ENCODE results near the gene GNB1. TPM values are rescaled to one million over a fixed set of nuclear protein-coding genes. Genes with fewer than 3 reads are reported as not detected.

GNB1 gene
- total RNA-seq, 1 donor from 2014 or later, result 328 TPM

DNA sequence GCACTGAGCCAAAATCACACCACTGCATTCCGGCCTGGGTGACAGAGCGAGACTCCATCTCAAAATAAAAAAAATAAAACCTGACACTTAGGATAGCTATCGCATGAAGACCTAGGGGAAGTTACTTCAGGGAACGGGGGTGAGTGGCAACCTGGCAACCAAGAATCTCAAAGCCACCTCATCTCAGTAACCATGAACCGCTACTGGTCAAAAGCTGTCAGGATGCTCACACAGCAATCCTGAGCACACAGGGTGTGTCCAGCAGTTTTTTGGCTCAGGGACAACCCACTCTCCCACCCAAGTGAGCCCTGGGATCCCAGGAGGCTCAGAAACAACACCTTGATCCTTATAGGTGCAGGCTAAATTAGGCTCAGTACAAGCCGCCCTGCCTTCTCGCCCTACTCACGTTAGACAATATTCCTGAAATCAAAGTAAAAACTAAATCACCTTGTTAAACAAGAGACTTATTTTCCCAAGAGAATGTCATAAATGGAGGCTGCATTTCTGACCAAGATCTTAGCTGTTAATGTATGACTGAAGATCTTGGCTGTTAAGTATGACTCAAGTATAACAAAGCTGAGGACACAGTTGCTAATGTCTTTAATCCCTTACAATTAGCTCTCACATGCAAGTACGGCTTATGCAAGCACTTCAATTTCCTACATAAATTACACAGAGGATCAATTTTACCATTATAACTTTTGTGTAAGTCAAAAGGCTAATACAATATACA, 64.4 kb downstream of the GNB1 start:
- no peak for ATAC-seq
- Histone ChIP-seq H3K9me3 (no peaks in the 10 kb centered on the region), H3K4me3 (no peak overlapping the region), H3K4me1 (peaks cover 8% of the 10 kb centered on the region), H3K27me3 (no peaks in the 10 kb centered on the region), H3K27ac (peak overlapping the region; percentile 17), H3K36me3 (peaks cover 42% of the 10 kb centered on the region)
- TF ChIP-seq, protein P1, sequence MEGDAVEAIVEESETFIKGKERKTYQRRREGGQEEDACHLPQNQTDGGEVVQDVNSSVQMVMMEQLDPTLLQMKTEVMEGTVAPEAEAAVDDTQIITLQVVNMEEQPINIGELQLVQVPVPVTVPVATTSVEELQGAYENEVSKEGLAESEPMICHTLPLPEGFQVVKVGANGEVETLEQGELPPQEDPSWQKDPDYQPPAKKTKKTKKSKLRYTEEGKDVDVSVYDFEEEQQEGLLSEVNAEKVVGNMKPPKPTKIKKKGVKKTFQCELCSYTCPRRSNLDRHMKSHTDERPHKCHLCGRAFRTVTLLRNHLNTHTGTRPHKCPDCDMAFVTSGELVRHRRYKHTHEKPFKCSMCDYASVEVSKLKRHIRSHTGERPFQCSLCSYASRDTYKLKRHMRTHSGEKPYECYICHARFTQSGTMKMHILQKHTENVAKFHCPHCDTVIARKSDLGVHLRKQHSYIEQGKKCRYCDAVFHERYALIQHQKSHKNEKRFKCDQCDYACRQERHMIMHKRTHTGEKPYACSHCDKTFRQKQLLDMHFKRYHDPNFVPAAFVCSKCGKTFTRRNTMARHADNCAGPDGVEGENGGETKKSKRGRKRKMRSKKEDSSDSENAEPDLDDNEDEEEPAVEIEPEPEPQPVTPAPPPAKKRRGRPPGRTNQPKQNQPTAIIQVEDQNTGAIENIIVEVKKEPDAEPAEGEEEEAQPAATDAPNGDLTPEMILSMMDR (IDR thresholded peaks at IDR 0.05), result no peak
- intact Hi-C loops (cut with DNase I), result no loop called here
- no peak for DNase-seq

DNA sequence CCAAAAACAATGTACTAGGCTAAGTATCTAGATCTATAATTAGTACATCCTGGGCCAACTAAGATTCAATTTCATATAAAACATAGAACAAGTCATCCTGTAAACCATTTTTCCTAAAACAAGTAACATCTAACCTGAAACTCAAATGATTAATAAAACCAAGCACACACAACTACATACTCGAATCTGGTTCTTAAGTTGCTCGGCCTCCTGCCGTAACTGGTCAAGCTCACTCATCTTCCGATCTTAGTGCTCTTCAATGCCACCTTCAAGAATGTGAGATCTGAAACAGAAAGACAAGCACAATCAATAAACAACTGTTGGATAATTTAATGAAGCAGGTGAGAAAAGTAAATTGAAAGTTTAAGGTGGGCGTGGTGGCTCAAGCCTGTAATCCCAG, 65.7 kb downstream of the GNB1 start:
- no peak for ATAC-seq
- H3K4me1 ChIP-seq, result peaks cover 8% of the 10 kb centered on the region
- H3K27ac ChIP-seq, result no peak overlapping the region
- H3K4me3 ChIP-seq, result no peak overlapping the region
- TF ChIP-seq, protein P1 (IDR thresholded peaks at IDR 0.05), result no peak
- intact Hi-C loops (cut with DNase I), result no loop called here
- no peaks in the 10 kb centered on the region for H3K27me3 ChIP-seq
- H3K9me3 ChIP-seq, result no peaks in the 10 kb centered on the region
- no peak for DNase-seq
- H3K36me3 ChIP-seq, result peaks cover 49% of the 10 kb centered on the region

DNA sequence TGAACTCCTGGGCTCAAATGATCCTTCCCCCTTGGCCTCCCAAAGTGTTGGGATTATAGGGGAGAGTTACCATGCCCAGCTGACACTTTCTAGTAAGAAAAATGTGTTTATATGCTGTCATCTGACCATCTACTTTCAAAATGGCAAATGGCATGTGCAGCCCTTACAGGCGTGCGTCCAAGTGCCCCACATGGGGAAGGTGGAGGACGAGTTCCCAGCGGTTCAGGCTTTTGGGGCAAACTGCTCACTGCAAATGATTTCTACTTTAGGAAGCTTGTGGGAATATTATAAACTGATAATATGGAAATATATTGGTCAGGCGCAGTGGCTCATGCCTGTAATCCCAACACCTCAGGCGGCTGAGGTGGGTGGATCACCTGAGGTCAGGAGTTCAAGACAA, 71.1 kb downstream of the GNB1 start:
- ATAC-seq (no peak), DNase-seq (peak; percentile 30)
- no peak overlapping the region for H3K27ac ChIP-seq
- intact Hi-C loops (cut with DNase I), result no loop called here
- no peaks in the 10 kb centered on the region for H3K27me3 ChIP-seq
- H3K4me1 ChIP-seq, result no peaks in the 10 kb centered on the region
- peaks cover 65% of the 10 kb centered on the region for H3K36me3 ChIP-seq
- TF ChIP-seq, protein P1 (IDR thresholded peaks at IDR 0.05), result no peak
- H3K9me3 ChIP-seq, result no peaks in the 10 kb centered on the region
- H3K4me3 ChIP-seq, result no peak overlapping the region

DNA sequence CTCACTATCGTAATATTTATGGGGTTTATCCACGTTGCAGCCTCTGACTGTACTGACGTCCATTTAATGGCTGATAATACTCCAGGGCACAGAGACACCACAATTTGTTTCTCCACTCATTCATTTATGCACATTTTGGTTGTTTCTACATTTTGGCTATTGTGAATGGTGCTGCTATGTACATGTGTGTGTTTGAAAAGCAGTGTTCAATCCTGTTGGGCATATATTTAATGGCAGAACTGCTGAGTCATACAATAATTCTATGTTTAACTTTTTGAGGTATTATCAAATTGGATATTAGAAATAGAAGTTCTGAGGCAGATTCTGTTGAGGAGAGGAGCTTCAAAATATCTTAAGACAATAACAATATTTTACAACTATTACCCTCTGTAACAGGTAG, 73.7 kb downstream of the GNB1 start:
- no peak for ATAC-seq
- no peaks in the 10 kb centered on the region for H3K9me3 ChIP-seq
- peaks cover 70% of the 10 kb centered on the region for H3K36me3 ChIP-seq
- intact Hi-C loops (cut with DNase I), result no loop called here
- TF ChIP-seq, protein P1 (IDR thresholded peaks at IDR 0.05), result no peak
- DNase-seq, result no peak
- H3K4me3 ChIP-seq, result no peak overlapping the region
- H3K4me1 ChIP-seq, result no peaks in the 10 kb centered on the region
- H3K27ac ChIP-seq, result no peak overlapping the region
- no peaks in the 10 kb centered on the region for H3K27me3 ChIP-seq

DNA sequence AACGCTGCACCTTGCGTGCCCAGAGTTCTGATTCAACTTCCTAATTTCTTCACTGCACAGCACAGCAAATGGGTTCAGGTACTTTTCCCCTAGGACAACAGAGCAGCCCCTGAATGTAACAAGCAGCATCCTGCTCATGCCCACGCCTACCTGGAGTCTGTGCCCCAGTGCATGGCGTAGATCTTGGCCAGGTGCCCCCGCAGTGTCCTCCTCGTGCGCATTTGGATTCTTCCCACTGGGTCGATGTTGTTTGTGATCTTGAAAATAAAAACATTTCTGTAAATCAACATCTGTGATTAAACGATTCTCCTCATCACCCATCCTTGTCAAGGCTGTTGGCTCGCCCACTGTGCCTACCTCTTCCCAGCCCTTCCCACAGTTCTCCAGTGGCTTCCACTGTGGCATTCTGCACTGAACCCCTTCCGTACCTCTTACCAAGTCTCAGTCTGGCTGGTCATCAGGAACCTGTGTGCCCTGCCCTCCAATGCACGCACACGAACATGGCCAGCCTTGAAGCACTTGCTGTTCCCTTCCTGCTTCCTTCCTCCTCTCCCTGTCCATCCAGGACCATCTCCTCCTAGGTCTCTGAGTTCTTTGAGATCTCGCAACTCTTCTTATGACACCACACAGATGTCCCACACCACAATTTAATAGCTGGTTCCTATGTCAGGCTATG, 75.1 kb downstream of the GNB1 start:
- Histone ChIP-seq H3K27me3 (no peaks in the 10 kb centered on the region), H3K4me3 (no peak overlapping the region), H3K36me3 (peaks cover 63% of the 10 kb centered on the region), H3K4me1 (no peaks in the 10 kb centered on the region), H3K9me3 (no peaks in the 10 kb centered on the region), H3K27ac (no peak overlapping the region)
- DNase-seq (peak; percentile 16), ATAC-seq (no peak)
- intact Hi-C loops (cut with DNase I), result no loop called here
- TF ChIP-seq, protein P1 (IDR thresholded peaks at IDR 0.05), result no peak
